ENCODE data around the gene GPR55.

Gene GPR55

GRCh38 chr2:230941202-230942180, 16.4 kb upstream of the GPR55 start:
- H3F3A ChIP-seq (ENCODE audit: insufficient read depth, low read length) = no peaks in the 10 kb centered on the region
- TF ChIP-seq EZH2 (IDR thresholded peaks at IDR 0.05; ENCODE audit: borderline replicate concordance, low read length) (no peak), CTCF (IDR thresholded peaks at IDR 0.05; ENCODE audit: low read length) (no peak)

GRCh38 chr2:230940471-230940815, 15.4 kb upstream of the GPR55 start:
- no peaks in the 10 kb centered on the region for H3F3A ChIP-seq (ENCODE audit: insufficient read depth, low read length)

More at GRCh38 chr2:230941202-230942180, 16.4 kb upstream of the GPR55 start:
- Histone ChIP-seq H3K27me3 (ENCODE audit: insufficient read depth, low read length) (peaks cover 10% of the 10 kb centered on the region; the same call in 1 of the 2 replicates), H3K27ac (ENCODE audit: low read depth, low read length, poor library complexity, severe bottlenecking) (no peak overlapping the region), H3K9me3 (ENCODE audit: low read length) (peaks cover 5% of the 10 kb centered on the region; the same call in 1 of the 2 replicates), H3K9ac (ENCODE audit: low read length) (no peak overlapping the region), H3K4me1 (ENCODE audit: insufficient read depth, low read length, severe bottlenecking) (no peaks in the 10 kb centered on the region), H3K79me2 (ENCODE audit: insufficient read depth, low read length) (no peaks in the 10 kb centered on the region), H3K4me3 (ENCODE audit: low read depth, low read length, poor library complexity, severe bottlenecking) (no peak overlapping the region), H3K36me3 (ENCODE audit: insufficient read depth, low read length) (no peaks in the 10 kb centered on the region; the same call in 1 of the 2 replicates), H3K4me2 (ENCODE audit: low read length) (no peak overlapping the region), H2AFZ (ENCODE audit: low read length) (no peak overlapping the region), H3K9me2 (ENCODE audit: low read depth, low read length) (no peaks in the 10 kb centered on the region), H4K20me1 (ENCODE audit: insufficient read depth, low read length) (no peaks in the 10 kb centered on the region)

More at GRCh38 chr2:230940471-230940815, 15.4 kb upstream of the GPR55 start:
- no peaks in the 10 kb centered on the region; the same call in 1 of the 2 replicates for H3K36me3 ChIP-seq (ENCODE audit: insufficient read depth, low read length)
- no peak overlapping the region for H3K4me3 ChIP-seq (ENCODE audit: low read depth, low read length, poor library complexity, severe bottlenecking)
- H3K9me3 ChIP-seq (ENCODE audit: low read length) = peaks cover 6% of the 10 kb centered on the region; the same call in 1 of the 2 replicates
- no peak overlapping the region for H3K27ac ChIP-seq (ENCODE audit: low read depth, low read length, poor library complexity, severe bottlenecking)
- no peaks in the 10 kb centered on the region for H3K79me2 ChIP-seq (ENCODE audit: insufficient read depth, low read length)
- H3K27me3 ChIP-seq (ENCODE audit: insufficient read depth, low read length) = peaks cover 10% of the 10 kb centered on the region; the same call in 1 of the 2 replicates
- H2AFZ ChIP-seq (ENCODE audit: low read length) = no peak overlapping the region
- H4K20me1 ChIP-seq (ENCODE audit: insufficient read depth, low read length) = no peaks in the 10 kb centered on the region
- H3K4me1 ChIP-seq (ENCODE audit: insufficient read depth, low read length, severe bottlenecking) = no peaks in the 10 kb centered on the region
- H3K9me2 ChIP-seq (ENCODE audit: low read depth, low read length) = no peaks in the 10 kb centered on the region
- H3K4me2 ChIP-seq (ENCODE audit: low read length) = no peak overlapping the region
- no peak overlapping the region for H3K9ac ChIP-seq (ENCODE audit: low read length)
- TF ChIP-seq CTCF (IDR thresholded peaks at IDR 0.05; ENCODE audit: low read length) (no peak), EZH2 (IDR thresholded peaks at IDR 0.05; ENCODE audit: borderline replicate concordance, low read length) (no peak)
